NCI-H1417 treated with DMSO at 0.1 percent for 48 hours (cell line): ENCODE data around the gene COL6A2.
"Not testable (repeated sequence)": the region's sequence is repeated elsewhere in the genome, so short reads cannot be mapped to it uniquely, and the experiment has no call there.

ENCODE experiments used
- DNase-seq: peaks from one replicate; lab custom pipeline; 2025; lab: John Stamatoyannopoulos, UW

The COL6A2 gene

GRCh38 chr21:46094401-46095082 is 3.4 kb upstream of the COL6A2 start:
- no peak for DNase-seq

- no peak for DNase-seq
Measured at GRCh38 chr21:46095083-46095719, 2.7 kb upstream of the COL6A2 start.

- DNase-seq: no peak
Measured at GRCh38 chr21:46095814-46096595, 1.9 kb upstream of the COL6A2 start.

GRCh38 chr21:46096596-46097335 is 1.1 kb upstream of the COL6A2 start:
- DNase-seq: no peak

GRCh38 chr21:46098303-46099141 is 610 bp downstream of the COL6A2 start:
- DNase-seq: no peak

- no peak for DNase-seq
Measured at GRCh38 chr21:46099476-46099875, 1.6 kb downstream of the COL6A2 start.

- DNase-seq: no peak
Measured at GRCh38 chr21:46100020-46100419, 2.1 kb downstream of the COL6A2 start.

GRCh38 chr21:46100426-46100825 is 2.5 kb downstream of the COL6A2 start:
- DNase-seq: no peak

- DNase-seq: no peak
Measured at GRCh38 chr21:46100906-46101305, 3.0 kb downstream of the COL6A2 start.

- no peak for DNase-seq
Measured at GRCh38 chr21:46104104-46104503, 6.2 kb downstream of the COL6A2 start.

- DNase-seq: not testable (repeated sequence)
Measured at GRCh38 chr21:46107376-46107775, 9.5 kb downstream of the COL6A2 start.

GRCh38 chr21:46108827-46109312 is 11.0 kb downstream of the COL6A2 start:
- no peak for DNase-seq

- no peak for DNase-seq
Measured at GRCh38 chr21:46109313-46110221, 11.7 kb downstream of the COL6A2 start.

- no peak for DNase-seq
Measured at GRCh38 chr21:46110499-46111192, 12.7 kb downstream of the COL6A2 start.

- DNase-seq: no peak
Measured at GRCh38 chr21:46111193-46111571, 13.3 kb downstream of the COL6A2 start.

- no peak for DNase-seq
Measured at GRCh38 chr21:46111857-46112724, 14.2 kb downstream of the COL6A2 start.

GRCh38 chr21:46112725-46113215 is 14.9 kb downstream of the COL6A2 start:
- no peak for DNase-seq

GRCh38 chr21:46113497-46114176 is 15.7 kb downstream of the COL6A2 start:
- DNase-seq: no peak
